Loucy (cell line): Measurements from ENCODE around the gene NEDD4L.

ENCODE experiments used
- H2AFZ ChIP-seq: fragments of 200-600 bp; sonication (generic); 2 replicates; pipeline ENCODE4 v1.6.0; 2016; ENCODE audit warnings: antibody characterized with exemption, mild to moderate bottlenecking, low read length, moderate library complexity
- H3F3A ChIP-seq: fragments of 200-600 bp; 2 replicates; pipeline ENCODE4 v1.6.0; 2016; ENCODE audit warnings: antibody characterized with exemption, low read depth, mild to moderate bottlenecking
- H3K27me3 ChIP-seq: fragments of 200-600 bp; sonication (generic); 2 replicates; pipeline ENCODE4 v1.6.1; 2014; ENCODE audit warnings: low read length, mild to moderate bottlenecking; ENCODE audit not compliant: insufficient read depth, poor library complexity, severe bottlenecking
- H3K36me3 ChIP-seq: fragments of 200-600 bp; sonication (generic); 2 replicates; pipeline ENCODE4 v1.6.1; 2016; ENCODE audit warnings: low read length; ENCODE audit not compliant: insufficient read depth
- H3K4me1 ChIP-seq: fragments of 200-600 bp; sonication (generic); 2 replicates; pipeline ENCODE4 v1.5.1; 2014; ENCODE audit warnings: low read length, mild to moderate bottlenecking; ENCODE audit not compliant: insufficient read depth, poor library complexity, severe bottlenecking
- H3K4me2 ChIP-seq: fragments of 200-600 bp; sonication (generic); 2 replicates; pipeline ENCODE4 v1.6.0; 2014; ENCODE audit warnings: antibody characterized with exemption, low read length, low read depth, mild to moderate bottlenecking; ENCODE audit not compliant: poor library complexity, severe bottlenecking
- H3K4me3 ChIP-seq: fragments of 200-600 bp; sonication (generic); 2 replicates; pipeline ENCODE4 v1.5.1; 2014; ENCODE audit warnings: low read length, mild to moderate bottlenecking, mixed read lengths; ENCODE audit not compliant: poor library complexity, severe bottlenecking
- H3K79me2 ChIP-seq: fragments of 200-600 bp; sonication (generic); 2 replicates; pipeline ENCODE4 v1.6.1; 2014; ENCODE audit warnings: low read length; ENCODE audit not compliant: insufficient read depth
- H3K9ac ChIP-seq: fragments of 200-600 bp; sonication (generic); 2 replicates; pipeline ENCODE4 v1.6.0; 2014; ENCODE audit warnings: mild to moderate bottlenecking, low read depth, low read length, moderate library complexity; ENCODE audit not compliant: poor library complexity, severe bottlenecking
- H3K9me2 ChIP-seq: fragments of 200-600 bp; sonication (generic); replicated peaks from 2 replicates; pipeline ENCODE4 v1.6.1; 2016; ENCODE audit warnings: low read depth, low read length, mixed read lengths
- H3K9me3 ChIP-seq: fragments of 200-600 bp; sonication (generic); 2 replicates; pipeline ENCODE4 v1.6.1; 2014; ENCODE audit warnings: mild to moderate bottlenecking, antibody characterized with exemption, low read length, low read depth; ENCODE audit not compliant: insufficient read depth
- H4K20me1 ChIP-seq: fragments of 200-600 bp; sonication (generic); 2 replicates; pipeline ENCODE4 v1.6.0; 2014; ENCODE audit warnings: antibody characterized with exemption, low read length, mild to moderate bottlenecking; ENCODE audit not compliant: insufficient read depth, poor library complexity, severe bottlenecking
- CTCF ChIP-seq: fragments of 200-600 bp; sonication (generic); conservative IDR thresholded peaks from 2 replicates; pipeline ENCODE4 v1.5.1; 2014; ENCODE audit warnings: mild to moderate bottlenecking, antibody characterized with exemption, low read length
- EZH2phosphoT487 ChIP-seq: fragments of 200-600 bp; IDR thresholded peaks from 2 replicates; pipeline ENCODE4 v1.6.1; 2018; ENCODE audit warnings: antibody characterized with exemption, mild to moderate bottlenecking, moderate library complexity, borderline replicate concordance

NEDD4L gene

GRCh38 chr18:58243401-58243800 lies 199.4 kb downstream of the NEDD4L start:
- Histone ChIP-seq H3K9me3 (no peaks in the 10 kb centered on the region), H4K20me1 (no peaks in the 10 kb centered on the region), H3K9ac (no peak overlapping the region), H3K27me3 (no peaks in the 10 kb centered on the region), H3K4me3 (no peak overlapping the region), H3K36me3 (no peaks in the 10 kb centered on the region), H3K4me2 (no peak overlapping the region), H3F3A (no peaks in the 10 kb centered on the region), H2AFZ (no peak overlapping the region), H3K4me1 (peaks cover 3% of the 10 kb centered on the region), H3K79me2 (no peaks in the 10 kb centered on the region), H3K9me2 (no peaks in the 10 kb centered on the region)
- TF ChIP-seq CTCF = no peak
- TF ChIP-seq EZH2phosphoT487 = no peak

- no peaks in the 10 kb centered on the region for H3K79me2 ChIP-seq
- TF ChIP-seq CTCF = no peak
- TF ChIP-seq EZH2phosphoT487 = no peak
- H3K4me2 ChIP-seq = no peak overlapping the region
- no peak overlapping the region for H3K4me3 ChIP-seq
- no peaks in the 10 kb centered on the region for H3K36me3 ChIP-seq
- no peaks in the 10 kb centered on the region for H4K20me1 ChIP-seq
- H3K9me2 ChIP-seq = no peaks in the 10 kb centered on the region
- no peaks in the 10 kb centered on the region for H3F3A ChIP-seq
- no peak overlapping the region for H3K9ac ChIP-seq
- H3K9me3 ChIP-seq = no peaks in the 10 kb centered on the region
- H3K4me1 ChIP-seq = peaks cover 3% of the 10 kb centered on the region
- H2AFZ ChIP-seq = no peak overlapping the region
- no peaks in the 10 kb centered on the region for H3K27me3 ChIP-seq
Observed at GRCh38 chr18:58247363-58247834, 203.4 kb downstream of the NEDD4L start.

GRCh38 chr18:58249712-58250111 lies 205.7 kb downstream of the NEDD4L start:
- no peaks in the 10 kb centered on the region for H4K20me1 ChIP-seq
- H3K4me1 ChIP-seq = no peaks in the 10 kb centered on the region
- H3K27me3 ChIP-seq = no peaks in the 10 kb centered on the region
- no peak overlapping the region for H3K9ac ChIP-seq
- no peak overlapping the region for H2AFZ ChIP-seq
- TF ChIP-seq EZH2phosphoT487 (no peak), CTCF (no peak)
- no peaks in the 10 kb centered on the region for H3K9me3 ChIP-seq
- no peaks in the 10 kb centered on the region for H3K9me2 ChIP-seq
- H3F3A ChIP-seq = no peaks in the 10 kb centered on the region
- no peak overlapping the region for H3K4me3 ChIP-seq
- H3K36me3 ChIP-seq = no peaks in the 10 kb centered on the region
- H3K79me2 ChIP-seq = no peaks in the 10 kb centered on the region
- no peak overlapping the region for H3K4me2 ChIP-seq
